ENCODE data around the gene NOXA1.
"Not testable (repeated sequence)": the region's sequence is repeated elsewhere in the genome, so short reads cannot be mapped to it uniquely, and the experiment has no call there.

The NOXA1 gene

GRCh38 chr9:137466389-137467085 is 43.3 kb downstream of the NOXA1 start:
- DNase-seq, result not testable (repeated sequence)

- no peak for DNase-seq
These were observed 44.0 kb downstream of the NOXA1 start for GRCh38 chr9:137467161-137467581.

GRCh38 chr9:137467896-137468295 is 44.7 kb downstream of the NOXA1 start:
- DNase-seq, result no peak

GRCh38 chr9:137470785-137471184 is 47.6 kb downstream of the NOXA1 start:
- DNase-seq, result no peak

- DNase-seq, result no peak
These were observed 51.1 kb downstream of the NOXA1 start for GRCh38 chr9:137474271-137474670.

- DNase-seq, result no peak
These were observed 52.5 kb downstream of the NOXA1 start for GRCh38 chr9:137475666-137476065.

GRCh38 chr9:137476856-137477255 is 53.7 kb downstream of the NOXA1 start:
- DNase-seq, result no peak

GRCh38 chr9:137477778-137478612 is 54.8 kb downstream of the NOXA1 start:
- DNase-seq, result no peak

- no peak for DNase-seq
These were observed 55.4 kb downstream of the NOXA1 start for GRCh38 chr9:137478613-137478961.

GRCh38 chr9:137478962-137479861 is 56.0 kb downstream of the NOXA1 start:
- no peak for DNase-seq

GRCh38 chr9:137479892-137480685 is 56.9 kb downstream of the NOXA1 start:
- DNase-seq, result no peak

- no peak for DNase-seq
These were observed 57.8 kb downstream of the NOXA1 start for GRCh38 chr9:137480686-137481683.

- no peak for DNase-seq
These were observed 59.0 kb downstream of the NOXA1 start for GRCh38 chr9:137482094-137482781.

All from CD4-positive, alpha-beta T cell treated with Interleukin-10 for 1 hour (primary cell).